ENCODE results near the gene MAP7D3.

MAP7D3 gene

DNA sequence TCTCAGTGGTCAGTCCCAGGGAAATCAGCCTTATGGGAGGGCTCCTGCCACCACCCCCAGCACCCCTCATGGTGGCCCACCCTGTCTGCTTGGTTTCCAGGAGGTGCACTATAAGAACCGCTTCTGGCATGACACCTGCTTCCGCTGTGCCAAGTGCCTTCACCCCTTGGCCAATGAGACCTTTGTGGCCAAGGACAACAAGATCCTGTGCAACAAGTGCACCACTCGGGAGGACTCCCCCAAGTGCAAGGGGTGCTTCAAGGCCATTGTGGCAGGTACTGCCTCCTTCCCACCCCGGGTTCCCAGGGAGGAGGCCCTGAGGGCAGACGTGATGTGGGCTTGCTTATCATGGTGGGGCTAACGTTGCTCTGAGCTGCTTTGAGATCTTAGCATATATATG, 44.3 kb downstream of the MAP7D3 start:
- DNase-seq (ENCODE audit: low read depth): no peak

DNA sequence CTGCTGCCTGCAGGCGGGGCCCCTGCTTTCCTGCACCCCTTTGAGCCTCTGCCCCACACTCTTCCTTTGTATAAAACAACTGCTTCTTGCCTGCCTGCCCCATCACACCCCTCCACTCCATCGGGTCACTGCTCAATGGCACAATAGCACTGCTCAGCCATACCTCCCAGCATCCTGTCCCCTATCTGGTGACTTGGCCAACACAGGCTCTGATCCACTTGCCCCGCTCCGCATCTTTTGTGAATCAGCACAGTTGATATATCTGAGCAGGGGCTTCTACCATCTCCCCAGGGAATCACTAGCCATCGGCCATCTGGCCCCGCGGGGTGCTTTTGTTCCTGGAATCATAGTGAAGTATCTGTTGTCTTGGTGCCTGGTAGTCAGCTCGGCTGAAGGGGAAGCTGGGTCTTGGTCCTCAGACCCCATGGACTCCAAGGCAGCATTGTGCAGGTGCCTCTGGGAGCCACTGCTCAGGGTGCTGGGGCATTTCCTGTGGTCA, 45.3 kb downstream of the MAP7D3 start:
- no peak for DNase-seq (ENCODE audit: low read depth)

DNA sequence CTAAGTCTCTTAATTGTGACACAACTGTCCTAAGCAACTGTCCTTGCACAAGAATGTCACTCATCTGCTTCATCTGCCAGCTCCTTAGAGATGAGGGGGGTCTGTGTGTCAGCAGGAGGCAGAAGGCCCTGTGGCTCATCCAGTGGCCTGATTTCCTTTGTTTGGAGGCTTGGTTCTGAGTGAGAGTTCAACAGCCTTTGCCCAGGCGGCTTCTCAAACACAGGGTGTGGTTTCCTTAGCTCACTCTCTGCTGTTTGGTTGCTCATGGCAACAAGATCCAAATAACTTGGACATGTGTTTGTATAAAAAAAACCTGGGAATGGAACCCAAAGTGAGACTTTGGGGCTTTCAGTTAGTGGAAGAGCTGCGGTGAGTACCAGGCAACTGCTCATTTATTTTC, 46.6 kb downstream of the MAP7D3 start:
- peak; percentile 65 for DNase-seq (ENCODE audit: low read depth)

DNA sequence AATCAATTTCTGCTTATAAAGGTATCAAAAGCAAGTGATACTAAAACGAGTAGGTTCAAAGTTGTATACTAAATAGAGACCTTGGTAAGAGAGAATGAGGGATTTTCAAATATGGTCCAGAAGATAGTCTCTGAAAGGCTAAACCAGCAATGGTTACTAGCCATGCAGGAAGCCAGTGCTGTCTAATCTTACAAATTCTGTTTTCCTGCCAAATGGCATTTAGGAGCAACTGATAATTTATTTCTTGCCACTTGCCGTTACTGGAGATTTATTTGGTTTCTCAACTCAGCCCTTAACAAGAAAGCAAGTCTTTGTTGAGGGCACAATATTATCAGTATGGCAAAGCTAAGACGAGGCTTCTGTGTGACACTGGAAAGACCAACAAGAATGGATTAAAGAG, 47.2 kb downstream of the MAP7D3 start:
- no peak for DNase-seq (ENCODE audit: low read depth)

DNA sequence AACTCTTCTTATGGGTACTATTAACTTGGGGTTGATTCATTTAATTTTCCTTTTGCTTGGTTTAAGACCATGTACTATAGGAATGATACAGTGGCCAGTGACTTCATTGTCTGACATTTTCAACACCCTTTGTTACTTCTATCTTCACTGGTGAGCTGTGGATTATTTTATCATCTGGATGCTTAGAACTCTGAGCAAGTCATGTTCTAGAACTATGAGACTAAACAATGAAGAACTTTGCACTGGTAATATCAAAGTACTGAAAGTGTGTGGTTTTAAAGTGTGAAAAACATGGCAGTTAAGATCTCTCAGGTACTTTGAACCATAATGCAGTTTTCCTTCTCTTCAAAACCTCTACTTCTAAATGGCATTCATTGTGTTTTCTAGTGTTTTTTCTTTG, 47.8 kb downstream of the MAP7D3 start:
- DNase-seq (ENCODE audit: low read depth): no peak

DNA sequence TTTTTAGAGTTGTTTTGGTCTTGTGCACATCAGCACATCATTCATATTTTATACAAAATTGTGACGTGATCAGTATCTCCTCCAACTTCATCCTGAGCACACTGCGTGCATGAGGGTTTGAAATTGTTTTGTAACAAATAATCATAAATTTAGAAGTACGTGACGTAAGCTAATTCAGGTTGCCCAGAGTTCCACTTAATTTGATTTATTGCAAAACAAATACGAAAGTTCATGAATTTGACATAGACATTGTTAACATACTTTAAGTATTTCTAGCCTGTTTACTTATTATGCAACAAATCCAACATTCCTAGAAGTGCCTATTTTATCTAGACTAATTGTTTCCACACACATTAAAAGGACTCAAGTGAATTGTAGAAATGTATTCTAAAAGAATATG, 48.3 kb downstream of the MAP7D3 start:
- DNase-seq (ENCODE audit: low read depth): peak; percentile 10

DNA sequence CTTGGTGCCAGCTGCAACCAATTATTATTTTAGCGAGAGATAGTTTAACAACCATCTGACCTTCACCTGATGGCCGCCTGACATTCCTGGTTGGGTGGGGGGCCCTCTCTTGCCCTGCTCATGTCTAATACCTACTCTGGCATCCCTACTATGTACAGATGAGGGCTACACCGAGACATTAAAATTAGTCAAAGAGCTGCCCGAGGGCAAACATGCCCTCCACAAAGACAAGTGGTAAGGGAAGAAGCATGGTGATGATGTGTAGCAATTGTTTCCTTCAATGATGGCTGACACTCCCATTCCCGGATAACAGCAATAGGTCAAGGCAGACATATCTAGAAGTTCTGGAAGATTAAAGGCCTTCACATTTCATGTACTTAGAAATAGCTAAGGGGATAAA, 49.6 kb downstream of the MAP7D3 start:
- no peak for DNase-seq (ENCODE audit: low read depth)

DNA sequence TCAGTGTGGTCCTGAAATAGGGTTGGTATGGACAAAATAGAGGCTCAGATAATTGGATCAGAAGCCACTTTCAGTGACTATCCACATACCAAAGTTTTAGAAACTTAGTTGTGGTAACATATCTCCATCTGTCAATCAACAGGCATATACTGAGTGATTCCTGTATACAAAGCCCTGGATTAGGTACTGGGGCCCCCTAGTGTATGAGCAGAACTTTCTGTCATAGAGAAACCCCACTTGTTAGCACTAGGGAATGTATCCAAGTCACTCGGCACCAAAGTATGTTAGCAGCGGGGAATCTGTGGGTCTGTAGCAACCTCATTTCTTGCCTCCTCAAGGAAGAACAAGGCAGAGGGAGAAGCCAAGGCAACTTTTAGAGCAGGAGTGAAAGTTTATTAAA, 50.7 kb downstream of the MAP7D3 start:
- peak; percentile 50 for DNase-seq (ENCODE audit: low read depth)

DNA sequence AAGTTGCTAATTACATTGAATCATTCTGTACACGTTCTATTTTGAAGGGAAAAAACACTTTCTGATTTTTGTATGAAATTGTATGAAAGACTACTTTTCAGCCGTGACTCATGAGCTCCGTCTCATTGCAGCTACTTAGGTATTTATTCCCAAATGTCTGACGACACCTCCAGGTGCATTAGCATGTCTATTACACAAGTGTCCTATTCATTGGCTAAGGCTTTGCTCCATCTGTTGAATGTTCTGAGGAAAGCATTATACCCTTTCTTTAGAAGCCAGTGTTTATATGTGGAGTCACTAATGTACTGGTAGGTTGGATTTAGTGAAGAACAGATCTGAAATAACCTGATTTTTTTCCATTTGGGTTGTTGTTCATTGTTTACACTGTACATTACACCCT, 51.8 kb downstream of the MAP7D3 start:
- peak; percentile 18 for DNase-seq (ENCODE audit: low read depth)

DNA sequence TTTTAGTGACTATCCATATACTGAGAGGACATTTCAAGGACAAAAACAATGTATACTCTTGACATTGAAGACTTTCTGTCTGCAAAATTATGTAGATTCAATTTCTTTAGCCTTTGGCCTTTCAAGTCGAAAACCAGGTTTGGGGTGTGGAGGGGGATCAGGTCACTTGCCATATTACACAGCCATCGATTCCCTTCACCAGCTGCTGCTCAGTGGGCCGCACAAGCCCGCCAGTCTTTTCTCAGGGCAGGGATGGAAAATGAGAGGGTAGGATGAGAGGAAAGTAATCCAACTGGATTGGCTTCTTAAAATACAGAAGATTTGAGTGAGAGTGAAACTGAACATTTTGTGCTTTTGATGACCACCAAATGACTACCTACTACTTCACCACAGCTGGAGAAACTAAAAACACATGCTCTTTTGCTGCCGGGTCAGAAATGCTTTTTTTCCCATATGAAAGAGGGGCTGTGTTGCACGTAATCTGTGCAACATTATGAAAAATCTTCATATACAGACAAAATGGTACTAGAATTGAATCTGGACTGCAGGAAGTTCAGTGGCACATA, 52.4 kb downstream of the MAP7D3 start:
- no peak for DNase-seq (ENCODE audit: low read depth)

DNA sequence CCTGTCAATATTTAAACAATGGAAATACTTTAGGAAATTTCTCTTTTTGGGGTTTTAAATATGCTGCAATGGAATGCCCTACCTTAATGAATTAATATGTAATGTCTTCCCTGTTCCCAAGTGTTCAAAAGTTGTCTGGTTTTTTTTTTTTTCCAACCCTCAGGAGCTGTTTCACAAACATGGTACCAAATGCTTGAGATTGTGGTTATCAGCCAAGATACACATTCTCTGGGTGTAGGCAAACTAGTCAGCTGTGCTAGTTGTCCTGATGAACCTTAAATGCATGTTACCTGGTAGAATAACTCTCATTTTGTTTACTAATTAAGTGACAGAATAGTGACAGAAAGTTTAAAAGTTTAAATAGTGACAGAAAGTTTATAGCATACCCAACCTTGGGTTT, 53.2 kb downstream of the MAP7D3 start:
- DNase-seq (ENCODE audit: low read depth): no peak

DNA sequence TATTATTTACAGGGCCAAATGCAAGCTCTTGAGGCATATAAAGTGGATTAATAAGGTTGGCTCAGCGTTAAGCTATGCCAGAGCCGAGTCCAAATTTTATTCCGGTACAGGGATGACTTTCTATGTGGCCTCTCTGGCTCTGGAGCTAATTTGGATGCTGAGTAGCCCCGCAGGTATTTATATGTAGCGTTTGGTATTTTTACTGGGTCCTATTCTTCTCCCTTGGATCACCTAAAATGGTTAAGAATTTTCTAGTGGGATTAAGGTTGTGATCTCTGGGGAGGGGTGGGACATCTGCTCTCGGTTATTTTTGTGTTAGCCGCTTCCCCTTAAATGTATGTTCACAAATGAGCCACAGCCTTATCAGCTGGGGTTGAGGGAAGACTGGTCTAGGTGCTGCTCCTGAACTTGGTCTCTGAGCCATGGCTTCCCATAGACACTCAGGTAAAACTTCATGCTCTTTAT, 54.5 kb downstream of the MAP7D3 start:
- no peak for DNase-seq (ENCODE audit: low read depth)

DNA sequence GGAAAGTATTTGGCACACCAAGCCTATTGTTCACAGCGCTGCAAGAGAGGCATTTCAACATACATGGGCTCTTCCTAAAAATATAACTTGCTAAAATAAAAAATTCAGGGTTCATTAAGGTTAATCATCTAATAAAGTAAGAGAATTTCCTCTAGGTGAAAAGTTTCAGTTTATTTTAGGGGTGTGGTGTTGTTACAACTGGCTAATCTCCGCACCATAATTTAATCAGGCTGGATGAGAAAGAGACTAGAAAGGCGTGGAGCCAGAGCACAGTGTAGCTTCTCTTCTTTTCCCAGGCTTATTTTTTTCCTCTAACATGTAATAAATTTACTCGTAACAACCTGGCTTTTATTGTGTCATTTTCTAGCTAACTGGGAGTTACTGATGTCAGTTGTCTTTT, 56.0 kb downstream of the MAP7D3 start:
- DNase-seq (ENCODE audit: low read depth): no peak

DNA sequence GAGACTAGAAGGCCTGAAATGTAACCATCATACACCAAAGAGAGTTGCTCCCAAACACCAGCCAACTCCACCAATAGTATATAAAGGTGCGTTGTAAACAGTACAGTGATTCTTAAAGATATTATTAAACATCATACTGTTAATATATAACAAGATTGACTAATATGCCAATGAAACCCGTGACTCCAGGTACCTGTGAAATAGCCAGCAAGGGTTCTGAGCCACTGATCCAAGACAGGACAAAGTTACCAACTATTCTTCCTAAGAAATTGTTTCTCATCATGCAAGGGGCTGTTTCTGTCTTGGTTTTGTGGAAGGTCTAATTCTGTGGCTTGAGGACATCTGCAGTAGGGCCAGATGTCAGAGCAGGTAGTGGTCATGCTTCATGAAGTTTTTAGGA, 56.7 kb downstream of the MAP7D3 start:
- DNase-seq (ENCODE audit: low read depth): no peak

DNA sequence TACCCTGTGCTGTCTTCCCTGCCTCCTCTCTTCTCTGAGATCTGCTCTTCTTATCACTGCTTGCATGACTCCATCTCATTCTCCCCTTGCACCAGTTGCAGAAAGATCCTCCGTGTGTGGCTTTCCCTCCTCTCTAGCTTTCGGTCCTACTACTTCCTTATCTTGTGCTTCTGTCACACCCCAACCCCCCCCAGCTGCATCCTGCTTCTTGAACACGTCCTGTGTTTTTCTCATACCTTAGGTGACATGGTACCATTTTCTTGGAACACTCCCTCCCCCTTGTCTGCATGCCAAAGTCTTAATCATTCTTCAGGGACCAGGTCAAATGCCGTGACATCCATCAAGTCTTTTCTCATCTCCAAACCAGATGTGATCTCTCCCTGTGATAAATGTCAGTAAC, 57.4 kb downstream of the MAP7D3 start:
- no peak for DNase-seq (ENCODE audit: low read depth)

DNA sequence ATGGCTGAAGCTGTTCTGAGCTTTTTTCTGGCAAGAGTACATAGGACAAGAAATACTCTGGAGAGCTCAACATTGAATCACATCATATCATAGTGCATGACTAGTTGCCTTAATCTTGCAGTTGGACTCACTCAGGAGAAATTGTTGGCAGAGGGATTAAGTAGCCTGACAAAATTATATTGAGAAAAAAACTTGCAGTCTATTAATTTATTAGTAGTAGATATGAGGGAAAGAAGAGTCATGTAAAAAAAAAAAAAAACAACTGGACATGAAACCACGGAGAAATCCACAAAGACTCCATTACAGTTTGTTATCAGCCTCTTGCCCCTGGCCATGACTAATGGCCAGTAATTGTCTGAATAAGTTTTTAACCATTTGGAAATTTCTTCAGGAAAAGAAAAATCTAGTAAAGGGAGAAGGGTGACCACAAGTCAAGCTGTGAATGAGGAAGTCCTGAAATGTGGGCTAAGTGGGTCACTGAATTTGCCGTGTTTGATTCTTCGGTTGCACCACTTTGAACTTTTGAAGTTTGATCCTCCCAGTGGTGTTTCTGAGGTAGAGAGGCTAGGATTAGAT, 58.3 kb downstream of the MAP7D3 start:
- peak; percentile 52 for DNase-seq (ENCODE audit: low read depth)

DNA sequence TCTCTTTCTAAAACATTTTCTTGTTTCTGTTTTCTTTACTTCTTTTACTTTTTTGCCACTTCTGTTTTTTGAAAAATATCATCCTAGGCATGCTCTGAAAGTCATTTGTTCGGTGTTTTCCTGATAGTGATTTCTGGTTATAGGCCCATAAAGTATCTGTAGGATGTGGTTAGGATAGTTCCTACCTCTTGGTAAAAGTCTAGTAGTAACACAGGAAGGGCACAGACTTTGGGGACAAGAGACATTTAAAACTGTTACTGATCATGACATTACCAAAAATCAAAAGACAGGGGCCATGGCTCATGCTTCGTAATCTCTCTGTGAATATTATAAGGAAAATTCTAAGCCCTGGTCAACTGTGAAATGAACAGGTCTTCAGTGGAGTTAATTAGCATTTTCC, 59.1 kb downstream of the MAP7D3 start:
- no peak for DNase-seq (ENCODE audit: low read depth)

DNA sequence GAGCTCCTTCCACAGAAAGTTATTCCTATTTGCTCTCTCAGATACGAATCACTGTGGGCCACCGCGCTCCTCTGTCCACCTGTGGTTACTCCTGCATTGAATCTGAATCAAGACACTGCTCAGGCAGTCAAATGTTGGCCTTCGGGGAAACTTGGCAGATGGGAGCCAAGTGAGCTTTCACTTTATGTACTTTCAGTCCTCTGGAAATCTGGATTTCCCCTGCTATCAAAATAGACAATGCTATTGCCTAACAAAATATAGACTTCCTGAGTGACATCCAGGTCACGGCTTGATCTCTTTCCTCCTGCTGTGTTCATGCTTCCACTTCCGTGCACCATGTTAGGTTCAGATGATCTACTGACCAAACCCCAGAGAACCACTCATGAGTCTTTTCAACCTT, 60.0 kb downstream of the MAP7D3 start:
- no peak for DNase-seq (ENCODE audit: low read depth)

DNA sequence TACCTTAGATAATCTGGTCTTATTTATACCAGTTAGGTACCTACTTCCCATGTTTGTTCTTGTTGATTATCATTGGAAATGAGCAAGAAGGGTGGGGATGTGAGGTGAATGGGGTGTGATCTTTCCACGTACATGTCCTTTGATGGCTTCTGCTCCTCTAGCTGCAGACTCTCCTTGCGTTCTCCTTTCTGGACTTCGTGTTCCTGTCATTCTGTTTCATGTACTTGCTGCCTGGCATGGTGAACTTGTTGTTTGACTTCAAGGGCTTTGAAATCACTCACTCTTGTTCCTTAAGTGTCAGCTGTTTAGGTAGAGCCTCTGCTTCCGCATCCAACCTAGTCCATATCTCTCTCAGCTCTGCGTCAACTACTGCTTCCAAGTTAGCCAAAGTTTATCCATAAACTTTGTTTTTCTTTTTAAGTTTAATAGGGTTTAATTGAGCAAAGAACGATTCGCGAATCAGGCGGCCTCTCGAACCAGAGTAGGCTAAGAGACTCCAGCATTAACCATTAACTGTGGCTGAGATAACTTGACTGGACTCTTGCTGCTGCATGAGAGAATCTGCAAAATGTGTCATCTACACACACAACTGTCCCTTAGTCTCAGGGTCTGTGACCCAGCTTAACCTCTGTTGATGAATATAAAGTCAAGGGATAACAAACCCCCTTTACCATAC, 61.0 kb downstream of the MAP7D3 start:
- DNase-seq (ENCODE audit: low read depth): no peak

DNA sequence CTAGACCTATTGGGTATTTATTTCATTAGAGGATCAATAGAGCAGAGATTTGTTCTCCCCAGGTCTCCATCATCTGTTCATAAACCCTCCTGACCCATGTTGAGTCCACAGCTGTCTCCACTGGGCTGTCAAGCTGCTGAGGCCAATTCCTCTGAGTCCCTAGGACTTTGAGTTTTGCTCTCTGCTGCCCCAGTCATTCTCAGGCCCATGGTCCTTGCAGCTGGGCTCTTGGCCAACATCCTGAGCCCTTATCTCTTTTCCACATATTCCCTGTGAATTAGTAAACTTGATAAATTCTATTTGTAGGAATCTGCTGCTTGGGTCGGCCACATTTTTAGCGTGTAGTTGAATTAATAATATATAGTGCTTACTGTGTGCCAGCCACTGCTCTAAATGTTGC, 62.0 kb downstream of the MAP7D3 start:
- DNase-seq (ENCODE audit: low read depth): no peak

DNA sequence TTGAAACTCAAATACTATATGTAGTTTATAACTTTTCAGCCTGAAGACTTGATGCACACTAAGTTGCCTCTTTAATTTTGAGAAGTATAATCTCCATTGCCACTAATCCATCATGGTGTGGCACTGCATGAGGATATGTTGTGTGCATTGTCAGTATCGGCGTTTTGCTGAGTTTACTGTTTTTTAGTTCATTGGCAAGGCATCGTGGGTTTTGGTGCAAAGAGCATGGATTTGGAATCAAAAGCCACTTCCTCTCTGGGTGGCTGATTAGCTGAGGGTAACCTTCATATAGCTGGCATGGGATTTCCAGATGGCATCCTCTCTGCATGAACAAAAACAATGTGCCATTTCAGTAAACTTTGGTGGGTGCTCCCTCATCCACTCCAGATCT, 65.2 kb downstream of the MAP7D3 start:
- no peak for DNase-seq (ENCODE audit: low read depth)

DNA sequence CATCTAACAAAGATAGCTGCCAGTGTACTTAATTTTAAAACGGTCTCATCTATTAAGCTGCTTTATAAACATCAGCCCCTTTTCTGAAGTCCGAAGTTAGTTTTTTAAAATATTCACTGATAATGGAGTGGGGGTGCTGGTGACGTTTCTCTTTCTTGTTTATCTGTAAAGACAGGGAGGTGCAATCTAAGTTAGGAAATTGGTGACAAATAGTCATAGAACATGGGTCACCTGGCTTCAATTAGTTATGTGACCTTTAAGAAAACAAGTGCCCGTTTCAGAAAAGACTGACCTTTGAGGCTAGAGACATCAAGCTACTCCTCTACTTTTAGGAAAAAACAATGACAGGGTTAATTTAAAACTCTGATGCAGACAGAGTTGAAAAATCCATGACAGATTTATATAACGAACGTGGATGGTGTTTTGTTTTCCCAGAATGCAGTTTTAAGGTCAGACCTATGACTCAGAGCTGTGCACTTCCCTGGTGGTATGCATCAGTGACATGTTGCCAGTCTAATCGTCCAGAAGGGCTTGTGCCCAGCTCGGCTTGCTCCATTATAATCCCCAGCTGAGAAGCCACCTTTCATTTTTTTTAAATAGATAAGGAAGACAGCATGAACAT, 65.7 kb downstream of the MAP7D3 start:
- peak; percentile 65 for DNase-seq (ENCODE audit: low read depth)

DNA sequence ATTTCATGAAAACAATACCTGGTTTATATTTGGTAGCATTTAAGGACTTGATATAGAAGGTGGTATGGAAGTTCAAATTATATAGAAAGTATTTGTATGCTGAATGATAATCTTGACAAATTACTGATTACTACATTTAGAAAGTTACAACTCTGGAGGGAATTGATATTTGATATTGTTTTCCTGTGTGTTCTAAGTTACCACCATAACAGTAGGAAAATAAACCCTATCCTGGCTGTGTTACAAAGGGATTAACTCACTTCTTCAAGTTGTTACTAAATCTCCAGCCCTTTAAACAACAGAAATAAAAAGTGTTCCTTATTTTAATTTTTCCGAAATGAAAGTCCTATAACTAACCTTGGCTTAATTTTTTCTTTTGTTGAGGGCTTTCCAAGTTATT, 67.3 kb downstream of the MAP7D3 start:
- no peak for DNase-seq (ENCODE audit: low read depth)

Measured in ELR (cell line).